GM23248 (cell line): ENCODE data around the gene MACF1.

Experiments used
- EZH2 ChIP-seq: fragments of 200-600 bp; sonication (generic); IDR thresholded peaks from 2 replicates; pipeline ENCODE4 v1.6.1; 2018; ENCODE audit warnings: antibody characterized with exemption, mild to moderate bottlenecking; ENCODE audit not compliant: insufficient read depth, poor library complexity, severe bottlenecking
- EZH2phosphoT487 ChIP-seq: fragments of 200-600 bp; sonication (generic); IDR thresholded peaks from 2 replicates; pipeline ENCODE4 v1.6.1; 2018; ENCODE audit warnings: antibody characterized with exemption, moderate library complexity, mild to moderate bottlenecking, low read depth; ENCODE audit not compliant: insufficient read depth

DNA sequence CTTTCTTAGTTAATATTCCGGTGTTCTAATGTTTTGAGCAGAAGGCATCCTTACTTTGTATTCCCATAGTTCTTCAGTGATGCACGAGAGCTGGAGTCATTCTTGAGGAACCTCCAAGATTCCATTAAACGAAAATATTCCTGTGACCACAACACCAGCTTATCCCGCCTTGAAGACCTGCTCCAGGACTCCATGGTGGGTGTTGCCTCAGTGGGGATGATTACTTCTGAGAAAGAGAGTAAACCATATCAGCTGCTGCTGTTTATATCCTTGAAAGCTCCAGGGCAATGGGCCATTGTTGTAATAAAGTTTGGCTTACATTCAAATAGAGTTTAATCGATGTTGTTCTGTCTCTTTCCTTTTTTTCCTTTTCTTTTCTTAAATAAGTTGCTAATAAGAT is 93.1 kb downstream of the MACF1 start:
- TF ChIP-seq EZH2, result no peak
- no peak for TF ChIP-seq EZH2phosphoT487
